ENCODE measurements around the gene SLC22A5.

DNA sequence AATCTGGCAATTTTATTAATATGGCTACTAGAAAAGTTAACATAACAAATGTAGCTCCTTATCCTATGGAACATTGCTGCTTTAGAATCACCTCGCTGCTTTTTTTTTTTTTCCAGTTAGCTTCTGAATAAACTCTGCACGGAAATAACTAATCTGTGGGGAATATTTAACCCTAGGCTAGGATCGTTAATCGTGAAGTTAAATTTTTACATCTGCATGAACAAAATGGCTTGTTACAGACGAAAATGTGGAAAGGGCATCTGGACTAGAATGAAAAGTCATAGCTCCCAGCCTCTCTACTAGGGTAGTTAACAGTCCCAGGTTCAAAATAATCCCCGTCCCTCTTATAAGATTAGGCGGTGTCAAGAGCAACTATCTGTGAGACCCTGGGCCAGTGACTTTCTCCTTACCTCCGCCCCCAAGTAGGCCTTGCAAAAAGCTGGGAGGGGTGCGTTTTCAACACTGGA, 470 bp upstream of the SLC22A5 start:
- TF ChIP-seq EZH2 (IDR thresholded peaks at IDR 0.05) (no peak), POLR2AphosphoS5 (IDR thresholded peaks at IDR 0.05; ENCODE audit: borderline replicate concordance, low read depth, low read length) (no peak), FOXP2 (optimal IDR thresholded peaks at IDR 0.05; ENCODE audit: control extremely low read depth, extremely low read length, insufficient read depth) (no peak)

All from SK-N-MC (cell line).